AG04450 (cell line): Measurements from ENCODE around the gene CLDN11. TPM values are rescaled to one million over a fixed set of nuclear protein-coding genes. Genes with fewer than 3 reads are reported as not detected.

ENCODE experiments used
- CTCF ChIA-PET: fragments of 300-600, 350-600 bp; formaldehyde crosslinking; extraction: SDS; loops from one replicate; lab custom pipeline; 2022; ENCODE audit warnings: antibody characterized with exemption, inconsistent platforms; lab: Charles Lee
- POLR2A ChIA-PET: fragments of 350-600 bp; formaldehyde crosslinking; extraction: SDS; loops from one replicate; lab custom pipeline; 2021; ENCODE audit warnings: antibody characterized with exemption, inconsistent platforms; lab: Yijun Ruan, JAX
- DNase-seq: peaks from one replicate; pipeline ENCODE4 v3.0.0-alpha.2; 2011; ENCODE audit warnings: low read depth, low spot score
- H3K27ac ChIP-seq: one replicate; pipeline ENCODE4 v1.5.1; 2012; ENCODE audit warnings: low read depth, low read length, control low read depth
- H3K27me3 ChIP-seq: one replicate; pipeline ENCODE4 v1.6.0; 2012; ENCODE audit warnings: low read length; ENCODE audit not compliant: control insufficient read depth, insufficient read depth
- H3K4me3 ChIP-seq: 2 replicates; pipeline ENCODE4 v1.5.1; 2011; ENCODE audit warnings: mild to moderate bottlenecking, low read depth, low read length, control low read depth
- H3K9me3 ChIP-seq: 2 replicates; pipeline ENCODE4 v1.5.1; 2012; ENCODE audit warnings: low read length; ENCODE audit not compliant: control insufficient read depth, insufficient read depth
- polyA plus RNA-seq: library from polyadenylated mRNA; depleted of rRNA; stranded (reverse); fragments of >200 nt; gene quantifications from 2 replicates; pipeline ENCODE4 v1.2.3, GENCODE V29; 2011
- TF ChIP-seq, protein P1 (sequence below): IDR thresholded peaks from 2 replicates; pipeline ENCODE4 v1.5.1; 2011; ENCODE audit warnings: low read depth, low read length, control low read depth, inconsistent platforms

Gene CLDN11
- polyA plus RNA-seq, 1 experiment, result 445 TPM

DNA sequence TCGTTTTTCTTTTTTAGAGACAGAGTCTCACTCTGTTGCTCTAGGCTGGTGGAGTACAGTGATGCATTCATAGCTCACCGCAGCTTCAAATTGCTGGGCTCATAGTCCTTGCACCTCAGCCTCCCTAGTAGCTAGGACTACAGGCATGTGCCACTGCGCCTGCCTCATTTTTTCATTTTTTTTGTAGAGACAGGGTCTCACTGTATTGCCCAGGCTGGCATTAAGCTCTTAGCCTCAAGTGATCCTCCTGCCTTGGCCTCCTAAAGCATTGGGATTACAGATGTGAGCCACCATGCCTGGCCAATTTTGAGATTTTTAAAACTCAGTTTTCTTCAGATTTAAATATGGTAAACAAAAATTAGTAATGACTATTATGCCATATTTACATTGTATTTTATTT is 32.2 kb upstream of the CLDN11 start:
- Histone ChIP-seq H3K9me3 (no peaks in the 10 kb centered on the region; the same call in none of the 2 replicates), H3K27me3 (no peaks in the 10 kb centered on the region), H3K4me3 (no peak overlapping the region), H3K27ac (no peak overlapping the region)
- CTCF ChIA-PET, result interaction anchor here (0.9 kb wide), 1 partner anchor 24 kb away, joined by 3 read pairs; no protein-coding TSS in a partner anchor
- POLR2A ChIA-PET, result no interaction called here
- TF ChIP-seq, protein P1, sequence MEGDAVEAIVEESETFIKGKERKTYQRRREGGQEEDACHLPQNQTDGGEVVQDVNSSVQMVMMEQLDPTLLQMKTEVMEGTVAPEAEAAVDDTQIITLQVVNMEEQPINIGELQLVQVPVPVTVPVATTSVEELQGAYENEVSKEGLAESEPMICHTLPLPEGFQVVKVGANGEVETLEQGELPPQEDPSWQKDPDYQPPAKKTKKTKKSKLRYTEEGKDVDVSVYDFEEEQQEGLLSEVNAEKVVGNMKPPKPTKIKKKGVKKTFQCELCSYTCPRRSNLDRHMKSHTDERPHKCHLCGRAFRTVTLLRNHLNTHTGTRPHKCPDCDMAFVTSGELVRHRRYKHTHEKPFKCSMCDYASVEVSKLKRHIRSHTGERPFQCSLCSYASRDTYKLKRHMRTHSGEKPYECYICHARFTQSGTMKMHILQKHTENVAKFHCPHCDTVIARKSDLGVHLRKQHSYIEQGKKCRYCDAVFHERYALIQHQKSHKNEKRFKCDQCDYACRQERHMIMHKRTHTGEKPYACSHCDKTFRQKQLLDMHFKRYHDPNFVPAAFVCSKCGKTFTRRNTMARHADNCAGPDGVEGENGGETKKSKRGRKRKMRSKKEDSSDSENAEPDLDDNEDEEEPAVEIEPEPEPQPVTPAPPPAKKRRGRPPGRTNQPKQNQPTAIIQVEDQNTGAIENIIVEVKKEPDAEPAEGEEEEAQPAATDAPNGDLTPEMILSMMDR, result no peak
- DNase-seq, result no peak

GRCh38 chr3:170387950-170388349 is 30.7 kb upstream of the CLDN11 start:
- Histone ChIP-seq H3K27me3 (no peaks in the 10 kb centered on the region), H3K9me3 (no peaks in the 10 kb centered on the region; the same call in none of the 2 replicates), H3K4me3 (no peak overlapping the region), H3K27ac (no peak overlapping the region)
- POLR2A ChIA-PET, result interaction anchor here (0.7 kb wide), 1 partner anchor 176 kb away, joined by 6 read pairs; no protein-coding TSS in a partner anchor
- CTCF ChIA-PET, result interaction anchor here (0.5 to 1.4 kb wide), 2 partner anchors 9 to 421 kb away, joined by 3 read pairs; no protein-coding TSS in a partner anchor
- TF ChIP-seq, protein P1, result no peak
- no peak for DNase-seq

DNA sequence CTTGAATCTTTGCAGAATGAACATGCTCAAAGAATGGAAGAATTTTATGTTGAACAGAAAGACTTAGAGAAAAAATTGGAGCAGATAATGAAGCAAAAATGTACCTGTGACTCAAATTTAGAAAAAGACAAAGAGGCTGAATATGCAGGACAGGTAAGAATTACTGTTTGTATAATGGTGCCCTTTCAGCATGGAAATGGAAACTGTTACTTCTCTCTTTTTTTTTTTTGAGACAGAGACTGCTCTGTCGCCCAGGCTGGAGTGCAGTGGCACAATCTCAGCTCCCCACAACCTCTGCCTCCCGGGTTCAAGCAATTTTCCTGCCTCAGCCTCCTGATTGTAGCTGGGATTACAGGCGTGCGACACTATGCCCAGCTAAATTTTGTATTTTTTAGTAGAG is 27.6 kb upstream of the CLDN11 start:
- Histone ChIP-seq H3K9me3 (no peaks in the 10 kb centered on the region; the same call in none of the 2 replicates), H3K27ac (no peak overlapping the region), H3K27me3 (no peaks in the 10 kb centered on the region), H3K4me3 (no peak overlapping the region)
- CTCF ChIA-PET, result interaction anchor here (0.9 to 1.9 kb wide), 4 partner anchors 12 to 420 kb away, joined by 3 to 6 read pairs (median 4); no protein-coding TSS in a partner anchor
- no peak for DNase-seq
- TF ChIP-seq, protein P1, result no peak
- POLR2A ChIA-PET, result no interaction called here

DNA sequence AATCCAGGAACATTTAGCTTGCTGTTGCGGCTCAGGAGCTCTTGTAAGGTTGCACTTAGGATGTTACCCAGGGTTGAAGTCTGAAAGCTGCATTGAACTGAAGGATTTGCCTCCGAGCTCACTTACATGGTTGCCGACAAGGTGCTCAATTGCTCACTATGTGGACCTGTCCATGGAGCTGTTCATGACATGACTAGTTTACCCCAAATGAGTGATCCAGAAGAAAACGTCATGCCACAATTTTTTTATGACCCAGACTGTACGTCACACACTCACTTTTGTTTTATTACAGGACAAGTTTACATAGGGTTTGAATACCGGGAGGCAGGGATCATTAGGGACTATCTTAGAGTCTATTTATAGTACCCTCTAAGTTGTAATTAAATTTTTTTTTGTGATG is 21.0 kb upstream of the CLDN11 start:
- Histone ChIP-seq H3K27ac (no peak overlapping the region), H3K9me3 (no peaks in the 10 kb centered on the region), H3K4me3 (no peak overlapping the region), H3K27me3 (no peaks in the 10 kb centered on the region)
- ChIA-PET CTCF (interaction anchor here (0.7 to 1.5 kb wide), 5 partner anchors 10 to 438 kb away, joined by 3 to 4 read pairs (median 3); no protein-coding TSS in a partner anchor), POLR2A (no interaction called here)
- no peak for DNase-seq
- TF ChIP-seq, protein P1, result no peak

DNA sequence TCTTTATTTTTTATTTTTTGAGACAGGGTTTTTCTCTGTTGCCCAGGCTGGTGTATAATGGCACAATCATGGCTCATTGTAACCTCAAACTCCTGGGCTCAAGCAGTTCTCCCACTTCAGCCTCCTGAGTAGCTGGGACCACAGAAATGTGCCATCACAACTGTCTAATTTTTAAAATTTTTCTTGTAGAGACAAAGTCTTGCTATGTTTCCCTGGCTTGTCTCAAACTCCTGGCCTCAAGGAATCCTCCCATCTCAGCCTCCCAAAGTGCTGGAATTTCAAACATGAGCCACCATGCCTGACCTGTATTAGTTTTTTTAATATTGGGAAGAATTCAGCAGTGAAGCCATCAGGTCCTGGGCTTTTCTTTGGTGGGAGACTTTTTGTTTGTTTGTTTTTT is 13.6 kb upstream of the CLDN11 start:
- ChIA-PET CTCF (interaction anchor here (0.8 kb wide), 1 partner anchor 9 kb away, joined by 3 read pairs; no protein-coding TSS in a partner anchor), POLR2A (no interaction called here)
- TF ChIP-seq, protein P1, result no peak
- no peaks in the 10 kb centered on the region for H3K27me3 ChIP-seq
- H3K27ac ChIP-seq, result no peak overlapping the region
- no peak overlapping the region for H3K4me3 ChIP-seq
- H3K9me3 ChIP-seq, result no peaks in the 10 kb centered on the region
- DNase-seq, result no peak
